Activated naive CD4-positive, alpha-beta T cell treated with anti-CD3 and anti-CD28 coated beads, Interleukin-2, amount 10 ng/mL, durations not matched to agents 7 days and 5 days (primary cell): ENCODE measurements around the gene ADGRA3.
"Not testable (repeated sequence)": the region's sequence is repeated elsewhere in the genome, so short reads cannot be mapped to it uniquely, and the experiment has no call there.

Source experiments
- CTCF ChIA-PET: fragments of 350-600 bp; sonication (Branson Sonifier 250); formaldehyde crosslinking; loops from one replicate; lab custom pipeline; 2021; ENCODE audit warnings: antibody characterized with exemption; lab: Charles Lee
- DNase-seq: peaks from one replicate; pipeline ENCODE4 v3.0.0-alpha.2; 2020
- H3K27ac Mint-ChIP-seq: one replicate; pipeline ENCODE4 v1.8.0; 2021; ENCODE audit warnings: mild to moderate bottlenecking, moderate library complexity, mixed read lengths
- H3K27me3 Mint-ChIP-seq: one replicate; pipeline ENCODE4 v1.8.0; 2021; ENCODE audit warnings: mild to moderate bottlenecking, mixed read lengths
- H3K36me3 Mint-ChIP-seq: one replicate; pipeline ENCODE4 v1.8.0; 2021; ENCODE audit warnings: mixed read lengths
- H3K4me1 Mint-ChIP-seq: one replicate; pipeline ENCODE4 v1.8.0; 2021; ENCODE audit warnings: mixed read lengths
- H3K4me3 Mint-ChIP-seq: one replicate; pipeline ENCODE4 v1.8.0; 2021; ENCODE audit warnings: mild to moderate bottlenecking, moderate library complexity, mixed read lengths
- H3K9me3 Mint-ChIP-seq: one replicate; pipeline ENCODE4 v1.8.0; 2021; ENCODE audit warnings: mixed read lengths

Gene ADGRA3

DNA sequence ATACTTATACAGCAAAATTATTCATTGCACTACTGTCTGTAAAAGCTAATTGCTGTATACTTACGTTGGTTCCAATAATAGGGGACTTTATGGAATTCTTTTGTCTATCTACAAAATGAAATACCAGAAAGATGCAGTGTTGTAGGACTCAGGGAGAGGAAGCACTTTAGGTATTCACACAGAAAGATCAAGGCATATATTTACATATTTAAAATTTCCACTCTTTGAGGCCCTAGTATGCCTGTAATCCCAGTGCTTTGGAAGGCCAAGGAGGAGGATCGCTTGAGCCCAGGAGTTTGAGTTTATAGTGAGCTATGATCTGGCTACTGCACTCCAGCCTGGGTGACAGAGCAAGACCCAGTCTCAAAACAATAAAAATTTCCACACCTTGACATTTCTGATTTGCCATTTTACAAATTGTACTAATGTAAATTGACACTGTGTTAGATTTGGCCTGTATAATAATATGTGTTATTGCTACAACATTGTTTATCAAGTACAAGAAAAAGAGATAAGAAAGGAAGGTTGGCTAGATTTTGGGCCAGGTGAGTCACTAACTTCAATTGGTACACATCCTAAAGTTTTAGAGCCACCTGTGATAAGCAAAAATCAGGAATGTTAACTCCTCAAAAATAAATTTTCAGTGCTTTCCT lies 35.1 kb downstream of the ADGRA3 start:
- CTCF ChIA-PET = no interaction called here

DNA sequence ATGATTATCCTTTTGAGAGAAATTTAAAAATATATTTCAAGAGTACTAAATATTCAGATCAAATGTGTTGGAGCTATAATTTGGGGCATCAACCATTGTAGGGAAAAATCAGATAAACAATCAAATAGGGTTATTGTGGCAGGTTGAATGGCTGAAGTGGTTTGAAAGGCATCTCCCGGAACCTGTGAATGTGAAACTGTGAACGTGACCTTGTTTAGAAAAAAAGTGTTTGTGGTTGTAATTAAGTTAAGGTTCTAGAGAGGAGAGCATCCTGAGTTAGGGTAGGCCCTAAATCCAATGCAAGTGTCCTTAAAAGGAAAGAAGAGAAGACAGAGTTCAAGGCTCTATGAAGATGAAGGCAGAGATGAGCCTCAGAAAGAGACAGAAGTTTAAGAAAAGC lies 37.4 kb downstream of the ADGRA3 start:
- Mint-ChIP-seq H3K4me1 (peaks cover 3% of the 10 kb centered on the region), H3K4me3 (no peak overlapping the region), H3K36me3 (no peaks in the 10 kb centered on the region), H3K27me3 (no peaks in the 10 kb centered on the region), H3K27ac (no peak overlapping the region), H3K9me3 (no peaks in the 10 kb centered on the region)
- CTCF ChIA-PET = no interaction called here
- no peak for DNase-seq

More for the DNA sequence above, 35.1 kb downstream of the ADGRA3 start:
- Mint-ChIP-seq H3K4me3 (no peak overlapping the region), H3K27me3 (no peaks in the 10 kb centered on the region), H3K4me1 (peaks cover 3% of the 10 kb centered on the region), H3K36me3 (no peaks in the 10 kb centered on the region), H3K27ac (no peak overlapping the region), H3K9me3 (no peaks in the 10 kb centered on the region)
- DNase-seq = no peak

DNA sequence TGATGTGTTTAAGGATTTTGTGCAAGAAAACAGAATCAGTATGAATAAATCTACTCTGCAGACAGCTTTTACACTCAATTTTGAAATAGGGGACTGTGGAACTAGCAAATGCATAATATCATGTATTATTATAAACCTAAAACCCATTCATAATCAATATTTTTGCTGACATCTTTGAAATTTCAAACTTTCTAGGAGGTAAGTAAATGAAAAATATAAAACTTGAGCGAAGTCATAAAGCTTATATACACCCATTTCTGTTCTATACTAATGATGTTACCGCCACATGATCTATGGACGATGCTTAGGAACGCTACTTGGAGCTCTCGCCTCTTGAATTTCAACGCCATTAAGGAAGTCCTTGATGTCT lies 38.1 kb downstream of the ADGRA3 start:
- H3K4me3 Mint-ChIP-seq = no peak overlapping the region
- H3K9me3 Mint-ChIP-seq = no peaks in the 10 kb centered on the region
- DNase-seq = no peak
- H3K27me3 Mint-ChIP-seq = no peaks in the 10 kb centered on the region
- no peak overlapping the region for H3K27ac Mint-ChIP-seq
- H3K4me1 Mint-ChIP-seq = peaks cover 3% of the 10 kb centered on the region
- H3K36me3 Mint-ChIP-seq = no peaks in the 10 kb centered on the region
- CTCF ChIA-PET = no interaction called here

DNA sequence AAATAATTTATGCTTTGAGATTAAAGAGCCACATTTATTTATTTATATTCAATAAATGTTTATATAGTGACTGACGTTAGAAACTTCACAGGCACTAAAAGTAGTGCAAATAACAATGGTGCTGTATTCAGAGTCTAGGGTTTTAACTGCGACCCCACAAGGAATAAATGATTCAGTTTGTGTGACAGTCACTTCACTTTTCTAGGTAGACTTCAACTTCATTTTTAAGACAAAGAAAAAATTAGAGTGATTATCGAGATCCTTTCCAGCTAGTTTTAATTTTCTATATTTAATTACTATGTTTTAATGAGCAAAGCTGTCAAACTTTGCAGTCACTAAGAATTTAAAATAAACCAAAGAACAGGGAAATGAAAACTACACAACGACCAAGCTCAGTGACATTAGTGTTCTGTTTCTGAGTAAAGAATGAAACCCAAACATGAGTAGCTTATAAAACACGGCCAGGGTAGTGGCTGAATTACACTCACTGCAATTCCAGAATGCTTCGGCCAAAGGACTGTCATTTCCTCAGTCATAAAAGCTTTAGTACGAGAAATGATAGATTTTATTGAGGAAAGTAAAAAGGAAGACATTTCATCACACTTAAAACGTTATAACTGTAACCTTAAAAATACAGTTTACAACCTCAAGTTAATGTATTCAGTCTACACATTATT lies 38.6 kb downstream of the ADGRA3 start:
- Mint-ChIP-seq H3K36me3 (no peaks in the 10 kb centered on the region), H3K4me1 (peaks cover 3% of the 10 kb centered on the region), H3K9me3 (no peaks in the 10 kb centered on the region), H3K4me3 (no peak overlapping the region), H3K27ac (no peak overlapping the region), H3K27me3 (no peaks in the 10 kb centered on the region)
- no peak for DNase-seq
- CTCF ChIA-PET = interaction anchor here (0.8 kb wide), 1 partner anchor 38 kb away, joined by 3 read pairs; no protein-coding TSS in a partner anchor

DNA sequence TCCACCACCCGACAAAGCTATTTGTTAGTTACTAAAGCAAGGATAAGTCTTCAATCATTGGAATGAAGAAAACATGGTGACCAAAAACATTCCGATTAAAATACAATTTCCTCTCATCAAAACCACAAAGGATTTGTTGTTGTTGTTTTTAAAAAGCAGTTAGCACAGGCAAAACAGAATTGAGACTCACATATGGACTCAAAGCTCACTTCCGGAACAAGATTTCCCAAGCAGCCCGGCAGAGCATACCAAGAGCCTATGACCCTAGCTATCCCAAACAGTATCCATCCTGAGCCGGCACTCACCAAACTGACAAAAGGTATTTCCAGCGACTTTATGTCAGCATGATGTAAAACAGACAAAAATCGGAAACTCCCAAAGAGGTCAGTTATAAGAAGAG lies 39.9 kb downstream of the ADGRA3 start:
- Mint-ChIP-seq H3K9me3 (no peaks in the 10 kb centered on the region), H3K36me3 (no peaks in the 10 kb centered on the region), H3K27me3 (no peaks in the 10 kb centered on the region), H3K4me1 (peaks cover 3% of the 10 kb centered on the region), H3K4me3 (no peak overlapping the region), H3K27ac (no peak overlapping the region)
- CTCF ChIA-PET = no interaction called here
- no peak for DNase-seq

DNA sequence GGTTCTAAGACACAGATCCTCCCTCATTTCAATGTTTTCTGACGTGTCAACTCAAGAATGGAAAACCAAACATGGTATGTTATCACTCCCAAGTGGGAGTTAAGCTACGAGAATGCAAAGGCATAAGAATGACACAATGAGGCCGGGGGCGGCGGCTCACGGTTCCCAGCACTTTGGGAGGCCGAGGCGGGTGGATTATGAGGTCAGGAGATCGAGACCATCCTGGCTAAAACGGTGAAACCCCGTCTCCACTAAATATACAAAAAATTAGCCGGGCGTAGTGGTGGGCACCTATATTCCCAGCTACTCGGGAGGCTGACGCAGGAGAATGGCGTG lies 40.6 kb downstream of the ADGRA3 start:
- H3K27ac Mint-ChIP-seq, DNase-seq, CTCF ChIA-PET, H3K27me3 Mint-ChIP-seq, H3K9me3 Mint-ChIP-seq, H3K4me3 Mint-ChIP-seq, H3K36me3 Mint-ChIP-seq, H3K4me1 Mint-ChIP-seq: not testable (repeated sequence)

DNA sequence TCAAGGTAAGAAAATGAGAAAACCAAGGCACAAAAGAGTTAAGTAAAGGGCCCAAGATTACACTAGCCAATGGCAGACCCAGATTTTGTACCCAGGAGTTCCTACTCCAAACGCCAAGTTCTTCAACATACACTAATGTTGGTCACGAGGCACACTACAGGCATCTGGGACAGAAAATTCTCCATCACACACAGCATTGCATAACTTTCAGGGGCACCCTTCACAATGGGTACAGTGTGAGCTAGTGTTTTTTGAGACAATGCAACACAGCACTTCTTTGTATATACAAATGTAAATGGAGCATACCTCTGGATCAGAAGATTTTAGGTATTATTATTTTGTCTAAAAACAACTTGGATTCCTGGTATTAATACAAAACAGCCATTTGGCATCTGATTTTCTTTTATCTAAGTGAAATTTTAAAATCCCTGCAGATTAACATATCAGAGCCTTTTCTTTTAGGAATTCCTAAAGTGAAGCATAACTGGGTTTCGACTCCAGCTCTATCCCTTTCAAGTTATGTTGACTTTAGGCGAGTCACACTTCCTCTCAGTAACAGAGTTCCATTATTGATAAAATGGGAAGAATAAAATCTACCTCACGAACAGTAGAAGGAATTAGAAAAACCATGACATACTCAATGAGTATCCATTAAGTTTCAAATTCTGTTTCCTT lies 41.1 kb downstream of the ADGRA3 start:
- CTCF ChIA-PET = no interaction called here
- H3K9me3 Mint-ChIP-seq = no peaks in the 10 kb centered on the region

DNA sequence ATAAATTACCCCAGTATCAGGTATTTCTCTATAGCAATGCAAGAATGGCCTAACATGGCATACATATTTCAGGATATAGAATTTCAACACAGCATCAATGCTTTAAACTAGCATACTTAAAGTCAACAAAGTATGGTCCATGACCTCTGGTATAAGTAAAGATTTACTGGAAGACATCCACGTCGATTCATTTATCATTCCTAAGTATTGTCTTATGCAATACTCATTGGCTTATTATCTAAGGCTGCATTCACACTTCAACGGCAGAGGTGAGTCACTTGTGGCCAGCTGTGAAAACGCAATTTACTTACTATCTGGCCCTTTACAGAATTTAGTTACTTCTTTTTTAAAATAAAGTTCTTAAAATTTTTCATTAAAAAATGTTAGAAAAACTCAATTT lies 42.6 kb downstream of the ADGRA3 start:
- Mint-ChIP-seq H3K27ac (no peak overlapping the region), H3K4me1 (no peaks in the 10 kb centered on the region), H3K4me3 (no peak overlapping the region), H3K36me3 (no peaks in the 10 kb centered on the region), H3K27me3 (no peaks in the 10 kb centered on the region), H3K9me3 (no peaks in the 10 kb centered on the region)
- CTCF ChIA-PET = no interaction called here
- no peak for DNase-seq

More for the DNA sequence above, 41.1 kb downstream of the ADGRA3 start:
- H3K4me1 Mint-ChIP-seq = peaks cover 3% of the 10 kb centered on the region
- H3K27ac Mint-ChIP-seq = no peak overlapping the region
- no peak for DNase-seq
- H3K4me3 Mint-ChIP-seq = no peak overlapping the region
- H3K27me3 Mint-ChIP-seq = no peaks in the 10 kb centered on the region
- no peaks in the 10 kb centered on the region for H3K36me3 Mint-ChIP-seq

DNA sequence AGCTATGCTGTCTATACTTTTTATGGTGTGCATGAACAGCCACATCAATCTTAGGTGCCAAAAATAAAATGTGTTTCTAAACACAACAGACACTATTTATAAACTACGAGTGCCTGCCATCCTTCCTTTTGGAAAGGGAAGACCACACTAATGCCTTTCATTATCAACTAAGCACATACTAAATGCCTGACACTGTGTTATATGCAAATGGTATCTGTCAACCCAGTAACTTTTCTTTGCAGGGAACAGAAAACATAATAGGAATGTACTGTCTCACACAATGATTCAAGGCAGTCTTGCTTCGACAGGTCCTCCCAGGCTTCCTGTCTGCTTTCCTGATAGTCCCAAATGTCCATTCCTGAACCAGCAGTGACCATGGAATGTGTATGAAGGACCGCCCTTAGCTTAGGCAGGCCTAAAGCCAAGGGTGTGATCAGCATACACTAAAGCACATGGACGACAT lies 43.8 kb downstream of the ADGRA3 start:
- Mint-ChIP-seq H3K4me1 (no peaks in the 10 kb centered on the region), H3K36me3 (no peaks in the 10 kb centered on the region), H3K27ac (no peak overlapping the region), H3K9me3 (no peaks in the 10 kb centered on the region), H3K4me3 (no peak overlapping the region), H3K27me3 (no peaks in the 10 kb centered on the region)
- CTCF ChIA-PET = no interaction called here
- DNase-seq = no peak

DNA sequence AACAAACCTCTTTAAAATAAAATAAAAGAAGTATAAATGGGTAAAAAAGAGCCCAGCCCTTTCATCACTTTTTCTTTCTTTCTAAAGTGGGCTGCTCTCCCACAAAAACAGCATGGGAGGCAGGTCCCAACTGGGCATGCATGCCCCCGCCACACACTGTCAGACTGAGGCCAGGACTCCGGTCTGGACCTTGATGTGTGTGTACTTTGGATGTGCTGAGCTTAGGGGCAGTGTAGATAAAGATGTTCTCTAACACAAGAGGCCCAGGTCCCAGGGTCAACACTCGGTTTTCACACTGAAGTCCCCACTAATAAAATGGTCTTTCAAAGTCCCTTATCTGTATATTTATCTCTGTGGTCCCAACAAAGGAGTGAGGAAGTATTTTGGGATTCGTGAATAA lies 44.4 kb downstream of the ADGRA3 start:
- no peaks in the 10 kb centered on the region for H3K36me3 Mint-ChIP-seq
- H3K9me3 Mint-ChIP-seq = no peaks in the 10 kb centered on the region
- no peak for DNase-seq
- CTCF ChIA-PET = no interaction called here
- H3K4me1 Mint-ChIP-seq = no peaks in the 10 kb centered on the region
- H3K27me3 Mint-ChIP-seq = no peaks in the 10 kb centered on the region
- H3K27ac Mint-ChIP-seq = no peak overlapping the region
- H3K4me3 Mint-ChIP-seq = no peak overlapping the region

DNA sequence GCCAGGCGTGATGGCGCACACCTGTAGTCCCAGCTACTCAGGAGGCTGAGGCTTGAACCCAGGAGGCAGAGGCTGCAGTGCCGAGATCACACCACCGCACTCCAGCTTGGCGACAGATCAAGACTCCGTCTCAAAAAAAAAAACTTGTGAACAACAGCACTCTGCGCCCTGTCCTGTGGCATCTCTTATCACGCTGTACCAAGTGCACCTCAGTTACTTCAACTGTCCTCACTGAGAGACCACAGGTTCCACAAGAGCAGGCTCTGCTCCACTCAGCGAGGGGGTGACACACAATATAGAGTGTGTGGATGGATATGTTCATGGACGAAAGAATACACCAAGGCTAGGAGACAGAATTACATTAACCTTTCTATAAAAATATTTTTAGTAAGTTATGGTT lies 49.3 kb downstream of the ADGRA3 start:
- no peak for DNase-seq
- no peak overlapping the region for H3K4me3 Mint-ChIP-seq
- CTCF ChIA-PET = no interaction called here
- H3K9me3 Mint-ChIP-seq = no peaks in the 10 kb centered on the region
- H3K27me3 Mint-ChIP-seq = no peaks in the 10 kb centered on the region
- H3K27ac Mint-ChIP-seq = no peak overlapping the region
- H3K4me1 Mint-ChIP-seq = no peaks in the 10 kb centered on the region
- H3K36me3 Mint-ChIP-seq = no peaks in the 10 kb centered on the region

DNA sequence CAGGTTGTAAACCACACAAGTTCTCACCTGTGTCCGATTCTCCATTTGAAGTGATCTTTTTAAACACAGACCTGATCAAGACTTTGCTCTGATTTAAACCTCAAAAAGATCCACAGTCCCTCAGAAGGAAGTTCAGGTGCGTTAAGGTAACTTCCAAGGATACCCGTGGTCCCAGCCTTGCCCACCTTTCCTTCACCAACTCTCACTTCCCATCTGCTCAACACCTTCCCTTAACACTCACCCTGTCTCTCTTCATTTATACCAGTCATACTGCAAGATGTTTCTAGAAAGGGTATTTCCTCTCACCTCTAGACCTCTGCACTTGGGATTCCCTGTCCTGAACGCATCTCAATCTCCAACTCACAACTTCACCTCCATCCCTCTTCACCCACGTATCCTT lies 49.9 kb downstream of the ADGRA3 start:
- H3K4me3 Mint-ChIP-seq = no peak overlapping the region
- no peak for DNase-seq
- no peaks in the 10 kb centered on the region for H3K9me3 Mint-ChIP-seq
- CTCF ChIA-PET = no interaction called here
- H3K36me3 Mint-ChIP-seq = no peaks in the 10 kb centered on the region
- H3K27ac Mint-ChIP-seq = no peak overlapping the region
- H3K27me3 Mint-ChIP-seq = no peaks in the 10 kb centered on the region
- H3K4me1 Mint-ChIP-seq = no peaks in the 10 kb centered on the region

DNA sequence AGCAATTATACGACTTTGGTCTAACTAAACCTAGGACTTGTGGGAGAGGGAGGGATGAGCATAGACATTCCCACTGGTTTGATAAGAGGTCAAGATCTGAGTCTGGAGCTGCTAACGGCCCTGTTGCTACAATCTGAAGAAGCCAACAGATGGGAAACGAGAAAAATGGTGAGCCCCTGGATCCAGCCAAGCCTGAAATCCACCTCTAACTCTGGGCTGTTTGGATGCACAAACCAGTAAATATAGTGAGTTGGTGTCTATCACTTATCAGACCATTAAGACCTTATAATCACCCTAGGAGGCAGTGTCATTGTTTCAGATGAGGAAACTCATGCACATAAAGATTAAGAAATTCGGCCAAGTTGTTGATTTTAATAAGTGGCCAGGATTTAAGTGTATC lies 50.5 kb downstream of the ADGRA3 start:
- H3K36me3 Mint-ChIP-seq = no peaks in the 10 kb centered on the region
- no peaks in the 10 kb centered on the region for H3K27me3 Mint-ChIP-seq
- H3K27ac Mint-ChIP-seq = no peak overlapping the region
- no peaks in the 10 kb centered on the region for H3K4me1 Mint-ChIP-seq
- no peak for DNase-seq
- no peak overlapping the region for H3K4me3 Mint-ChIP-seq
- H3K9me3 Mint-ChIP-seq = no peaks in the 10 kb centered on the region
- CTCF ChIA-PET = no interaction called here

DNA sequence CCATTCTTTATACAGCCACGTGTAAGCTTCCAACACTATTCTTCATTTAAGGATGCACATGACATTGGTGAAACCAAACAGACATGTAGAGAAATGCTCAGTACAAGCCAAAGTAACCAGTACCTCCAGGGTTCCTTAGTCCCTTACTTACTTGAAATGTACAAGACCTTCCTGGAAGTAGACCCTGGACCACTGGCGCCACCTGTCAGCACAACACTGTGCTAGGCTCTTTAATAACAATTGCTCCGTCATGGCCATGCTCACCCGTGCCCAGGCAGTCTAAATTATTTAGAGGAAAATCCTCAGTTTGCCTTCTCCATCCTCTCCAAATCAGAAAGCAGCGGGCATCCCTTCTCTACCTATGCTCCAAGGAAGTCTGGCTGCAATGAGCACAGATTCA lies 52.7 kb downstream of the ADGRA3 start:
- CTCF ChIA-PET = interaction anchor here (0.5 to 1.5 kb wide), 5 partner anchors 18 to 1980 kb away, joined by 3 to 4 read pairs (median 3); no protein-coding TSS in a partner anchor
- no peak overlapping the region for H3K27ac Mint-ChIP-seq
- H3K4me1 Mint-ChIP-seq = no peaks in the 10 kb centered on the region
- no peak for DNase-seq
- H3K27me3 Mint-ChIP-seq = no peaks in the 10 kb centered on the region
- no peak overlapping the region for H3K4me3 Mint-ChIP-seq
- H3K36me3 Mint-ChIP-seq = no peaks in the 10 kb centered on the region
- no peaks in the 10 kb centered on the region for H3K9me3 Mint-ChIP-seq

DNA sequence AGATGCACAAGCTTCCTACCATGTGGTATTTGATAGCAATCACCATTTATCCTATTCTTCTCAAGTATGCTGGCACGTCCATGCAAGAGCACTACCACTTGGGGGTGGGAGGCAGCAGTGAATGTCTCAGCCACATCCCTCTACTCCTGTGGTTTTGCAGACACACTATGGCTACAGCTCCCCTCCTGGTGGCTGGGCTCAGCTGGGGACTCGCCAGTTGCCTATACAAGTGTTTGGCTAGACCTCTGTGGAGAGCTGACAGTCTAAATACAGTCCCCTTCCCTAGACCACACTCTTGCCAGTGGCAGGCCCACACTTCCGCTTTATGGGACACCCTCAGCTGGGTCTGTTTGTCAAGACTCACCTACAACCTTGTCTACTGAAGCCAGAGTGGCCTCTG lies 53.2 kb downstream of the ADGRA3 start:
- Mint-ChIP-seq H3K27ac (no peak overlapping the region), H3K27me3 (no peaks in the 10 kb centered on the region), H3K4me1 (no peaks in the 10 kb centered on the region)

More for the DNA sequence above, 53.2 kb downstream of the ADGRA3 start:
- Mint-ChIP-seq H3K9me3 (no peaks in the 10 kb centered on the region), H3K36me3 (no peaks in the 10 kb centered on the region), H3K4me3 (no peak overlapping the region)
- DNase-seq = no peak
- CTCF ChIA-PET = interaction anchor here (0.7 to 1.5 kb wide), 4 partner anchors 17 to 145 kb away, joined by 3 to 4 read pairs (median 3); no protein-coding TSS in a partner anchor
